ENCODE measurements around the gene E2F4.

Gene E2F4

GRCh38 chr16:67188798-67189197 lies 3.2 kb upstream of the E2F4 start:
- Histone ChIP-seq H3K79me2 (ENCODE audit: low read length) (peaks cover 18% of the 10 kb centered on the region), H3K9ac (ENCODE audit: low read length) (no peak overlapping the region), H3K9me3 (replicated peaks; ENCODE audit: insufficient read depth, low read length) (no peaks in the 10 kb centered on the region), H4K20me1 (ENCODE audit: insufficient read depth, low read length) (no peaks in the 10 kb centered on the region), H3K36me3 (replicated peaks; ENCODE audit: insufficient read depth, low read length) (no peaks in the 10 kb centered on the region), H3F3A (ENCODE audit: insufficient read depth, low read length) (peaks cover 9% of the 10 kb centered on the region; the same call in 1 of the 2 replicates), H3K4me1 (ENCODE audit: low read length) (peaks cover 17% of the 10 kb centered on the region), H3K9me2 (replicated peaks; ENCODE audit: insufficient read depth, low read length) (no peaks in the 10 kb centered on the region), H3K27me3 (replicated peaks; ENCODE audit: insufficient read depth, low read length) (peaks cover 13% of the 10 kb centered on the region), H3K4me3 (ENCODE audit: low read length) (no peak overlapping the region), H3K27ac (ENCODE audit: low read length) (no peak overlapping the region), H3K4me2 (ENCODE audit: low read depth, low read length) (no peak overlapping the region), H2AFZ (ENCODE audit: low read length) (no peak overlapping the region)
- TF ChIP-seq CTCF (IDR thresholded peaks at IDR 0.05; ENCODE audit: low read length) = no peak
- TF ChIP-seq EZH2 (optimal IDR thresholded peaks at IDR 0.05; ENCODE audit: low read depth, low read length) = no peak
- no peak for TF ChIP-seq EZH2phosphoT487 (IDR thresholded peaks at IDR 0.05; ENCODE audit: low read length)
- no peak for DNase-seq

DNA sequence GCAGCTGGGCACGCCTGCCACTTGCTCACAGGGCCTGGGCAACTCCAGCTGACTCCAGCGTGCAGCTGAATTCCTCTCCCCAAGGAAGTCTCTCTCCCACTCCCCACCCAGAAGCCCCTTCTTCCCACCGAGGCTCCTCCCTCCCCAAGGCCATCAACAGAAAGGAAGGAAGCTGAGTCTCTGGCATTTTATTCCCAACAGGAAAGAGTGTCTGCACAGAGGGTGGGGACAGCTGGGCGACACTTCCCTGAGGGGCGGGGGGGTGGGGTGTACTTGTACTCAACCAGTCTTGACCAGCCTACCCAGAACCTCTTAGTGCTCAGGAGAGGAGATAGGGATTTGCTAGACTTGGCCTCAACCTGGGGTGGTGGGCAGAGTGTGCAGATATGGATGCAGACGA lies 1.9 kb upstream of the E2F4 start, which contains the start of gene EXOC3L1:
TSS of gene EXOC3L1 (minus strand) at position 96 of the 400 bp plus-strand sequence. CDS start 460 bp downstream, outside the sequence.
- Histone ChIP-seq H3K27ac (ENCODE audit: low read length) (no peak within 1 kb of the TSS), H3K4me3 (ENCODE audit: low read length) (no peak within 1 kb of the TSS), H3K9ac (ENCODE audit: low read length) (no peak within 1 kb of the TSS), H3K79me2 (ENCODE audit: low read length) (peaks cover 30% of the 10 kb centered on the region), H3K4me1 (ENCODE audit: low read length) (peaks cover 11% of the 10 kb centered on the region), H3K36me3 (replicated peaks; ENCODE audit: insufficient read depth, low read length) (peaks cover 5% of the 10 kb centered on the region; the same call in 1 of the 2 replicates), H3K4me2 (ENCODE audit: low read depth, low read length) (no peak within 1 kb of the TSS), H4K20me1 (ENCODE audit: insufficient read depth, low read length) (no peaks in the 10 kb centered on the region), H3K27me3 (replicated peaks; ENCODE audit: insufficient read depth, low read length) (peaks cover 13% of the 10 kb centered on the region), H2AFZ (ENCODE audit: low read length) (no peak within 1 kb of the TSS), H3K9me2 (replicated peaks; ENCODE audit: insufficient read depth, low read length) (no peaks in the 10 kb centered on the region), H3K9me3 (replicated peaks; ENCODE audit: insufficient read depth, low read length) (no peaks in the 10 kb centered on the region), H3F3A (ENCODE audit: insufficient read depth, low read length) (no peaks in the 10 kb centered on the region)
- TF ChIP-seq EZH2 (optimal IDR thresholded peaks at IDR 0.05; ENCODE audit: low read depth, low read length) = no peak
- TF ChIP-seq CTCF (IDR thresholded peaks at IDR 0.05; ENCODE audit: low read length) = no peak
- no peak for TF ChIP-seq EZH2phosphoT487 (IDR thresholded peaks at IDR 0.05; ENCODE audit: low read length)
- DNase-seq = no peak

DNA sequence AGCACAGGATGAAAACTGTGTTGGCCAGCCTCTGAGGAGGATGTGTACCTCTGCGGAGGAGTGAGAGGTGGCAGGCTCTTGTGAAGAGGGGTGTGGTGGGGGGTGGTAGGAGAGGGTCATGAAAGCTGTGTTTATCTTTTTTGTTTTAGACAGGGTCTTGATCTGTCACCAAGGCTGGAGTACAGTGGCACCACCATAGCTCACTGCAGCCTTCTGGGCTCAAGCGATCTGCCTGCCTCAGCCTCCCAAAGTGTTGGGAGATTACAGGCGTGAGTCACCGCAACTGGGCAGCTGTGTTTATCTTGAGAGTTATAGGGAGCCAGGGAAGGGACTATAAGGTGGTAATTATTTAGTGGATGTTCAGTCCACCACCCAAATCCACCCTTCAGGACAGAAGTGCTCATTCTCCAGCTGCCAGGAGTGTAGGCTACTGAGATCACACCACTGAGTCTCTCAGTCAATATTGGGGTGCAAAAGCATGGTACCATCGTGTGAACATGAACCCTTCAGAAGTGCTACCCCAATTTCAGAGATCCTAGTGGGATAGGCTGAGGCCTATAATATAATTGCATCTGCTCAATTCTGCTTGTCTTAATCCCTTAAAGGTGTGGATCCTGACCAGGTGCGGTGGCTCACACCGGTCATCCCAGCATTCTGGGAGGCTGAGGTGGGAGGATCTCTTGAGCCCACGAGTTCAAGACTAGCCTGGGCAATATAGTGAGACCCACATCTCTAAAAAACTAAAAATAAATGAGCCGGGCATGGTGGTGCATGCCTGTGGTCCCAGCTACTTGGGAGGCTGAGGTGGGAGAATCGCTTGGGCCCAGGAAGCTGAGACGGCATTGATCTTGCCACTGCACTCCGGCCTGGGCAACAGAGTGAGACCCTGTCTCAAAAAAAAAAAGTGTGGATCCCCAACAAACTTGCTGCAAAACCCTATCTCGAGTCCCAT lies 1.2 kb upstream of the E2F4 start:
- Histone ChIP-seq H3F3A (ENCODE audit: insufficient read depth, low read length) (no peaks in the 10 kb centered on the region), H2AFZ (ENCODE audit: low read length) (peak overlapping the region; percentile 54; the same call in 1 of the 2 replicates), H4K20me1 (ENCODE audit: insufficient read depth, low read length) (no peaks in the 10 kb centered on the region), H3K4me3 (ENCODE audit: low read length) (no peak overlapping the region), H3K27ac (ENCODE audit: low read length) (no peak overlapping the region), H3K27me3 (replicated peaks; ENCODE audit: insufficient read depth, low read length) (peaks cover 13% of the 10 kb centered on the region), H3K9me2 (replicated peaks; ENCODE audit: insufficient read depth, low read length) (no peaks in the 10 kb centered on the region), H3K36me3 (replicated peaks; ENCODE audit: insufficient read depth, low read length) (peaks cover 5% of the 10 kb centered on the region; the same call in 1 of the 2 replicates), H3K79me2 (ENCODE audit: low read length) (peaks cover 36% of the 10 kb centered on the region), H3K9me3 (replicated peaks; ENCODE audit: insufficient read depth, low read length) (no peaks in the 10 kb centered on the region), H3K9ac (ENCODE audit: low read length) (no peak overlapping the region), H3K4me1 (ENCODE audit: low read length) (peaks cover 9% of the 10 kb centered on the region; the same call in 1 of the 2 replicates), H3K4me2 (ENCODE audit: low read depth, low read length) (no peak overlapping the region)
- DNase-seq = no peak
- TF ChIP-seq EZH2phosphoT487 (IDR thresholded peaks at IDR 0.05; ENCODE audit: low read length) = no peak
- TF ChIP-seq EZH2 (optimal IDR thresholded peaks at IDR 0.05; ENCODE audit: low read depth, low read length) = no peak
- no peak for TF ChIP-seq CTCF (IDR thresholded peaks at IDR 0.05; ENCODE audit: low read length)

Data from MM.1S (cell line).